CD4-positive, alpha-beta T cell treated with Interleukin-10 for 1 hour (primary cell): Measurements from ENCODE around the gene GIMAP2.
"Not testable (repeated sequence)": the region's sequence is repeated elsewhere in the genome, so short reads cannot be mapped to it uniquely, and the experiment has no call there.

Source experiments
- DNase-seq: peaks from one replicate; pipeline ENCODE4 v3.0.0-alpha.2; 2020

The GIMAP2 gene

DNA sequence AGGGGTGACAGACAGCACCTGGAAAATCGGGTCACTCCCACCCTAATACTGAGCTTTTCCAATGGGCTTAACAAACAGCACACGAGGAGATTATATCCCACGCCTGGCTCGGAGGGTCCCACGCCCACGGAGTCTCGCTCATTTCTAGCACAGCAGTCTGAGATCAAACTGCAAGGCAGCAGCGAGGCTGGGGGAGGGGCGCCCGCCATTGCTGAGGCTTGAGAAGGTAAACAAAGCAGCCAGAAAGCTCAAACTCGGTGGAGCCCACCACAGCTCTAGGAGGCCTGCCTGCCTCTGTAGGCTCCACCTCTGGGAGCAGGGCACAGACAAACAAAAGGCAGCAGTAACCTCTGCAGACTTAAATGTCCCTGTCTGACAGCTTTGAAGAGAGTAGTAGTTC is 6.9 kb upstream of the GIMAP2 start:
- DNase-seq = not testable (repeated sequence)

GRCh38 chr7:150680364-150680763 is 5.1 kb upstream of the GIMAP2 start:
- DNase-seq = not testable (repeated sequence)

DNA sequence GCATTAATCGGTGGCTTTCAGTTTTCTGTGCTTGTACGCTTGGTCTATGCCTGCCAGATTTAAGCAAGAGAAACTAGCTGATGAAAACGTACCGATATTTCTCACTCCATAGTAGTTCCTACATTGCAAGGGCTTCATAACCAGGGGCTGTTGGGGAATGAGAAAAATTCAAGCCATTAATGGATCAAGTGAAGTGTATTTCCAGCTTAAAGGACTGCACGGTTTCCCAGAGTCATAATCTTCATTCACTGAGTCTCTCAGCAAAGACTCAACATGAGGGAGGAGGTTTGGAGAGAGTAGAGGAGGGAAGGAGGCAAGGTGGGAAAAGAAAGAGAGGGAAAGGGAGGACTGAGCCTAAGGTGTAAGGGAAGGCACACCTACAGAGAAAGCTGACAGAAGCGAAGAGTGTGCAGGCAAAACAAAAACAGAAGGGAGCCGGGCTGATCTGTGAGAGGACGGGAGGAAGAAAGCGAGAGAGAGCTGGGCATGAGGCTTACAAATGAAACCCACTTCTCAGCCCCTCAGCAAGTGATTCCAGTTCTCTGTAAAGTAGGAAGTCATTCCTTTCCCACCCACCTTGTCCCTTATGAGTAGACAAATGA is 625 bp downstream of the GIMAP2 start:
- peak; percentile 45 for DNase-seq

- no peak for DNase-seq
These were observed 3.1 kb downstream of the GIMAP2 start for GRCh38 chr7:150688630-150689029.

GRCh38 chr7:150695654-150696053 is 10.1 kb downstream of the GIMAP2 start:
- DNase-seq = no peak

DNA sequence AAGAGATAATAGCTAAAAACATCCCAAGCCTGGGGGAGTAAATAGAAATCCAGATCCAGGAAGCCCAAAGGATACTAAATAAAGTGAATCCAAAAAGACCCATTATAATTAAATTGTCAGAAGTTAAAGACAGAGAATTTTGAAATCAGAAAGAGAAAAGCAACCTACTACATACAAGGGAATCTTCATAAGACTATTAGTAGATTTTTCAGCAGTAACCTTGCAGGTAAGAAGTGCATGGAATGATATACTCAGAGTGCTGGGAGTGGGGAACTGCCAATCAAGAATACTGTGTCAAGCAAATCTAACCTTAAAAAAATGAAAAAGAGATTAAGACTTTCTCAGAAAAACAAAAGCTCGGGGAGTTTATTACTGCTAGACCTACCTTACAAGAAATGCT is 17.7 kb downstream of the GIMAP2 start:
- DNase-seq = no peak

GRCh38 chr7:150715293-150715692 is 29.8 kb downstream of the GIMAP2 start:
- DNase-seq = peak; percentile 37

GRCh38 chr7:150715738-150716137 is 30.2 kb downstream of the GIMAP2 start:
- DNase-seq = peak; percentile 32

- DNase-seq = peak; percentile 75
These were observed 30.9 kb downstream of the GIMAP2 start, which contains the start of gene GIMAP1 for GRCh38 chr7:150716368-150716767. TSS of gene GIMAP1 (plus strand) at chr7:150716613. CDS start at chr7:150719048, 2,435 bp downstream.

GRCh38 chr7:150716939-150717338 is 31.4 kb downstream of the GIMAP2 start:
- DNase-seq = no peak

DNA sequence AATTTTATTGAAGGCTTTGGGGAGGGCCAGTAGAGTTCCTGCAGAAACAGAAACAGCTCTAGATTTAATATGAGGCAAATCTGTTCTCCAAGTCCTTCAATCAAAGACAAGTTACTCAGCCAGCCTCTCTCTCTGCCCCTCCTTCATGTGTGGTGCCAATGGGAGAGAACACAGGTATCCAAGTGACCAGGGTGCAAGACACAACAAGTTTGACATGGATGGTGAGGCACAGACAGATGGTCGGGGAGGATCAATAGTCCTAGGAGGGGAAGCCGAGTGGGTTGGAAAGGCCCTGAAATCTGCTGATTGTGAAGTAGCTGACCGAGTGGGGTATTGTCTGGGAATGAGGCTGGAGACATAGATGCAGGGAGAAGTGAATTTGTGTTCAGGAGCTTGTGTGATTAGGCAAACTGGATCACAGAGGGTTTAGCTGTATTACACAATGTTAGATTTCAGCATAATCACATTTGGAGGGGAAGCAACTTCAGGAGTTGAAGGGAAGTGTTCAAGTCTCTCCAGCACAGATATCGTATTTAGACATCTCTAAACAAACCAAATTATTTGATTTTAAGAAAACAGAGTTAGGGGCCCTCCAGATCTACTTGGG is 32.4 kb downstream of the GIMAP2 start:
- DNase-seq = peak; percentile 35

GRCh38 chr7:150719436-150719835 is 33.9 kb downstream of the GIMAP2 start:
- no peak for DNase-seq

- no peak for DNase-seq
These were observed 34.7 kb downstream of the GIMAP2 start for GRCh38 chr7:150719960-150720891.

DNA sequence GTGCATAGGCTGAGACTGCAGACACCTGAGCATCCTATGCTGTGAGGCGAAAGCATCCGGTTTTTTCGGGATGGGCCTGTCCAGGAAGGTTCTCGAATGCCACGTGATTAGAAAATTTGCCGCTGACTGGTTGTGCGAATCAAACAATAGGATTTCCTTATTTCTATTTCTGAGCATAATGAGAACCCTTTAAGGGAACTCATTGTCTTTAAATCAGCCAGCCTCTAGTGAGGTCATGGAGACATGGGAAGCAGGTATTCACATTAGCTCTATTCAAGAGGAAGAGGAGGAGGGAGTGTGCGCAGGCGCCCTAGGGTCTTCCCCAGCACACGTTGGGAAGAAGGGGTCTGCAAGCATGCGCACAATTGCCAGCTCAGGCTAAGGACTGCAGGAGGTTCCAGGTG is 36.5 kb downstream of the GIMAP2 start:
- DNase-seq = no peak

DNA sequence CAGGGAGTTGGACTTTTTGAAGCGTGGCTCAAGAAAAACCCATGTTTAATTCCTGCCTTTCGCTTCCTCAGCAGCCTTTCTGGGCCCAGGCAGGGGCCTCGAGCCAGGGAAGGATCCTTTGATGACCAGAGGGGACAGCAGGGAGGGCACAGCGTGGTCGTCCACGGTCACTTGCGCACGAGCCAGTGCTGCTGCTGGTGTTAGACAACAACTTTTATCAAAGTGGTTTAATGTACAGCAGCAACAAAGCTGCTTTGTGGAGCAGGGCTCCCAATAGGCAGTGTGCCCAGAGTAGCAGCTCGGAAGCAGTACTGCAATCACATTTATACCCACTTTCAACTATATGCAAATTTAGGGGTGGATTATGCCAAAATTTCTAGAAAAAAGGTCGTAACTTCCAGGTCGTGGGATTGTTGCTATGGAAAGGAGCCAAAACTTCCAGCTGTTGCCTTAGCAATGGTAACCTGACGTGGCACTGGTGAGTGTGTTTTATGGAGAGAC is 37.0 kb downstream of the GIMAP2 start:
- DNase-seq = no peak

DNA sequence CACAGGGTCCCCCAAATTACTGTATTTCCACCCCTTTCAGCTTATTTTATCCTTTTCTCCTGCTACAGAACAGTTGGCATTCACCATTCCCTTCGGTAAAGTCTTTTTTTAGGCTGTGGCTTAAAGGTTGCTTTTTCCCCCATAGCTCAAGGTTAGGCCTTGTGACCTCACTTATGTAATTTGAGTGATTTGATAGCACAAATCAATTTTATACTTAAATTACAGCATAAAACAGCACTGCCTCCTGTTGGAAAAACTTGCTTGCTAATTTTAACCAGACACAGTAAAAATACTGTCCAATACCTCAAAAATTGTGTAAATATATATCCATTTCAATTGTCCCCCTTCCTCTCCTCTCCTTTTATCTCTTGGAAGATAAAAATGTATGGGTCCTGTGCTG is 38.0 kb downstream of the GIMAP2 start:
- DNase-seq = no peak

DNA sequence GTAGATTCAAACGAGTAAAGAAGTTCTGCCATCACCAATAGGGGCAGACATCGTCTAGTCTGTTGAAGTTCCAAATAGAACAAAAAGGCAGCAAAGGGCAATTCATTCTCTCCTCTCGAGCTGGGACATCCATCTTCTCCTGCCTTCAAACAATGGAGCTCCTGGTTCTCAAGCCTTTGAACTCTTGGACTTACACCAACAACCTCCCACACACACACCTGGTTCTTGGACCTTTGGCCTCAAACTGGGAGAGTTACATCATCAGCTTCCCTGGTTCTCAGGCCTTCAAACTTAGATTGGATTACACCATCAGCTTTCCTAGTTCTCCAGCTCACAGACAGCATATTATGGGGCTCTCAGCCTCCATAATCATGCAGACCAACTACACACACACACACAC is 41.9 kb downstream of the GIMAP2 start:
- DNase-seq = no peak

GRCh38 chr7:150728011-150728410 is 42.5 kb downstream of the GIMAP2 start:
- DNase-seq = no peak

DNA sequence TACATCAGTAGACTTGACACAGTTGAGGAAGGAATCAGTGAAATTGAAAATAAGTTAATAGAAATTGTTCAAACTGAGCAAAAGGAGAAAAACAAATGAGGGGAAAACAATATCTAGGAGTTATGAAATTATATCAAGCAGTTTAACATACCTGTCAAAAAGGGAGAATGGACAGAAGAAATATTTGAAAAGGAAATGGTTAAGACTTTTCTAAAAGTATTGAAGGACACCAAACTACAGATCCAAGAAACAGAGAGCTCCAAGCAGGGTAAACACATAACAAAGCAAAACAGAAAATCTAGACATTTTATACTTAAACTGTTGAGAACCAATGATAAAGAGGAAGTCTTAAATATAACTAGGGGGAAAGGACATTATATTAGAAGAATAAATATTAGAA is 43.1 kb downstream of the GIMAP2 start:
- DNase-seq = no peak

- peak; percentile 37 for DNase-seq
These were observed 46.4 kb downstream of the GIMAP2 start for GRCh38 chr7:150731916-150732315.

DNA sequence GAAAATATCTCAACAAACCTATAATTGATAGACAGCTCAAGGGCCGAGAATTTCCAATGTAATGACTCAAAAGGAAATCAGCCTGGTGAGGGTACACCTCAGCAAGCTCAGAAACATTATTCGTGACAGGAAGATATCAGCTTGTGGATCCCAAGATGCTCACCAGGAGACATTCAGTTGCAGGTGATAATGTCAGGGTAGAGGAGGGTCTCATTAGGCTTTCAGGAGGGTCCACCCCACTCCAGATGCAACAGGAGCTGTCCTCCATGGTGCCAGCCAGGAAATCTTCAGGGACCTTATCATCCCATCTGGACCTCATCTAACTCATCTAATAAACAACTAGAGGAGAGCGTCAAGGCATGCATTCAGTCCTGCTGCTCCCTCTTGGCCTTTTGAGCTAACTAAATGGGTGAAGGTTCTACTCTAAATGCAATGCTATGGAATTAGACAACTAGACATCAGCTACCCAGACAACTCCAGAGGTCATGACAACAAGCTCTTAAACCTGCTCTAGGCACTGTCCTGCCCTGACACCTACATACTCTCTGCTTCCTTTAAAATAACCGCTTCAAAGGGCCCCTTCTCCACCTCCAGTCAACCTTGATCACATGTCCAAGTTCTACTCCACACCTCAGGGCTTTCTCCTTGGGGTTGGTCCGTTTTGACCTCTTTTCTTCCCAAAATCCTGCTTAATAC is 47.4 kb downstream of the GIMAP2 start:
- DNase-seq = peak; percentile 44

DNA sequence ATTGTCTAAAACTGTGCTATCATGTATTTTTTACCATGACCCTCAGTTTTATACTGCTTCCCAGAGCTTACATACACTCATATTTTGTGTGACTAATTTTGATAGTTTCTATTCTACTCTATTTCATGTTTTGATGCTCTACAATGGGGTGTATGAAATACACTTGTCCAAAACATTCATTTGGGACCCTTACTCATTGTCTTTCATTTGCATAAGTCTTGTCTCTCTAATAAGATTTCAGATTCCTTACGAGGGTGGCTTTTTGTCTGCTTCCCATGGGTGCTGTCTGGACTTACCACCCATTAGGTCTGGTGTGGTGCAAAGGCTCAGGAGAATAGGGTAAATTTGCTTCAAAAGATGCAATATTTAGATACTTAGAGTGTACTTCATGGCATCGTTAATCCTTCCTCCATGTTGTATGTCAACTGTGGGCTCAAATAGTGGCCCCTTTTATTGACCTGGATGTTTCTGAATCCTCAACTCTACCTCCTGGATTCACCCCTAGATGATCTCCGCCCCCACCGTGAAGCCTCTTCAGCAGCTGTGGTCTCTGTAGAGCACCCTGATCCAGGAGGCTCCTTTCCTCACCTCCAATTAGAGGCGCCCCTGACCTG is 48.1 kb downstream of the GIMAP2 start:
- no peak for DNase-seq

DNA sequence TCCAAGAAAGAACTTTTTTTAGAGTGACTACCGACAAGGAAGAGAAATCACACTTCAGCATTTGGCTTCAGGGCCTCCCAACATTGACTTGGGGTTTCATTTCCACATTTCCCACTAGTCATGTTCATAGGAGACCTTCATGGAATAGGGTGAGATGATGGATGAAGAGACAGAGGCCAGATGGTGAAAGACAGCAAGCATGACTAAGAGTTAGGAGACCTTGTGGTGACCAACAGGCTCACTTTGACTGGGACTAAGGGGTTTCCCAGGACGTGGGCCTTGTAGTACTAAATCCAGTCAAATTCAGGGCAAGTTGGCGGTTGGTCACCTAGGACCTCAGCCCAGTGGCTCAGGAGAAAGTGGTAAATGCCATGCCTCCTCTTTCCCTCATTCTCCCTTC is 48.7 kb downstream of the GIMAP2 start:
- DNase-seq = no peak
